ENCODE data around the gene RPRD1A. TPM values are rescaled to one million over a fixed set of nuclear protein-coding genes. Genes with fewer than 3 reads are reported as not detected.

RPRD1A gene
- total and polyA plus RNA-seq, 7 experiments from 2014 or later: 11.8 to 51.3 (median 27.6) TPM

DNA sequence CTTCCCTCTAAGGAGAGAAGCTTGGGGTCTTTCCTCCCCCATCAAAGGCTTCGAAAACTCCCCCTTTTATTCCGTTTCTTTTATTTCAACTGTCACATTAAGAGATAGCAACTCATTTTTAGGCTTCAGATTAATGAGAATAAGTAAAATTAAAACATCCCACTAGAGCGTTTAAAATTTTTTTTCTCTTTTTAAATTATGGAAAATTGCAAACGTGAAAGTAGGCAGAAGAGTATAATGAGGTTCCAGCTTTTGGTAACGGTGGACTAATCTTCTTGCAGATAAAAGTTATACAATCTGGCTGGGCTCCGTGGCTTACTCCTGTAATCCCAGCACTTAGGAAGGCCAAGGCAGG, 116.8 kb downstream of the RPRD1A start:
- CTCF ChIA-PET: interaction anchor here (0.7 to 1.3 kb wide), 4 partner anchors 10 to 705 kb away, joined by 3 to 4 read pairs (median 4); no protein-coding TSS in a partner anchor
- peak overlapping the region in 9 of 10 donors; percentile 81 to 93 (median 88) for H3K4me3 Mint-ChIP-seq
- Histone ChIP-seq H3K36me3 (ENCODE audit: control insufficient read depth in 2 of 3, insufficient read depth in 3 of 3, low read length in 3 of 3) (no peaks in the 10 kb centered on the region), H3K9me3 (ENCODE audit: control insufficient read depth in 2 of 3, low read length in 3 of 3) (no peaks in the 10 kb centered on the region), H3K27ac (ENCODE audit: low read depth, low read length) (no peak overlapping the region), H3K4me3 (ENCODE audit: low read length) (no peak overlapping the region), H3K4me1 (ENCODE audit: control insufficient read depth in 2 of 2, insufficient read depth in 2 of 2, low read length in 2 of 2) (peaks cover 4 to 8% of the 10 kb centered on the region in 2 donors), H3K27me3 (ENCODE audit: control insufficient read depth in 2 of 2, insufficient read depth in 2 of 2, low read length in 2 of 2) (peaks cover 0 to 4% of the 10 kb centered on the region in 2 donors)
- H3K27ac Mint-ChIP-seq: peak overlapping the region in 1 of 9 donors; percentile 21
- POLR2A ChIA-PET: no interaction called here
- H3K9me3 Mint-ChIP-seq: no peaks in the 10 kb centered on the region
- peaks cover 15 to 34% (median 24%) of the 10 kb centered on the region in 5 donors for H3K27me3 Mint-ChIP-seq
- intact Hi-C loops (cut with micrococcal nuclease): loop anchor here (1.0 to 5.0 kb wide), 8 partner anchors 20 to 720 kb away; partner anchors contain the start of gene RMP24 (in 1 of the 2)
- DNase-seq (no peak), ATAC-seq (no peak)
- no peaks in the 10 kb centered on the region for H3K36me3 Mint-ChIP-seq
- peaks cover 0 to 9% (median 4%) of the 10 kb centered on the region in 7 donors for H3K4me1 Mint-ChIP-seq

DNA sequence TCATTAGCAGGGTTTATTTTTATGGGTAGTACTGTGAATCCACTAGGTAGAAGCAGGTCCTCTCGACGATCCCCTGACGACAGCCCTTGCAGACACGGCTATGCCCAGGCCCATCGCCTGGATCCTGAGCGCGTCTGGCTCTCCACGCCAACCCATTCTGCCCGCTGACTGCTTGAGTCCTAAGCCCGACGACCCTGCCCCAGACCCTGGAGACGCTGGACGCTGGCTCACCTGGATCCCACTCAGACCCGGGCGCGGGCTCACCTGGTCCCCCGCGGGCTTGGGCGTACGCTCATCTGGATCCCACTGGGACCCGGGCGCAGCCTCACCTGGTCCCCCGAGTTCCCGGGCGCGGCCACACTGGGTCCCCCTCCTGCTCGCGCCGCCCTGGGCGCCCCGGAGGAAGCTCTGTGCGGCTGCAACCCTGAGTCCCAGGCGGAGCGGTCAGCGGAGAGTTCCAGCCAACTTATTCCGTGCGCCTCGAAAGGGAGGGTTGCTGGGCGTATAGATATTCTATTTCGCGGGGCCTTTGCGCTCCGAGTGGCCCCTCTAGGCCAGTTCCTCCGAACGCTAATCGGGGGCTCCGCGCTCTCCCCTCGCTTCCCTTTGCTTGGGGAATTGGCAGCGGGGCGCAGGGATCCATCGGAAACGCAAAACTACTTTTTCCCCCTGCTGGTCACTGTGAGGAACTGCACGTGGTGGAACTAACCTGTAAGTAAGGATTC, 117.3 kb downstream of the RPRD1A start:
- Mint-ChIP-seq H3K4me3 (peak overlapping the region; percentile 78 to 93 (median 88)), H3K27ac (peak overlapping the region in 4 of 9 donors; percentile 21 to 59 (median 28)), H3K27me3 (peaks cover 14 to 33% (median 24%) of the 10 kb centered on the region in 5 donors), H3K36me3 (no peaks in the 10 kb centered on the region), H3K4me1 (peaks cover 0 to 9% (median 4%) of the 10 kb centered on the region in 7 donors), H3K9me3 (no peaks in the 10 kb centered on the region)
- peak; percentile 36 to 68 (median 57) for DNase-seq
- intact Hi-C loops (cut with micrococcal nuclease): loop anchor here (1.0 to 5.0 kb wide), 8 partner anchors 21 to 719 kb away; partner anchors contain the start of gene RMP24 (in 1 of the 2)
- H3K4me1 ChIP-seq (ENCODE audit: control insufficient read depth in 2 of 2, insufficient read depth in 2 of 2, low read length in 2 of 2): peaks cover 4 to 8% of the 10 kb centered on the region in 2 donors
- peak; percentile 89 for ATAC-seq
- H3K9me3 ChIP-seq (ENCODE audit: control insufficient read depth in 2 of 3, low read length in 3 of 3): no peaks in the 10 kb centered on the region
- no peaks in the 10 kb centered on the region for H3K36me3 ChIP-seq (ENCODE audit: control insufficient read depth in 2 of 3, insufficient read depth in 3 of 3, low read length in 3 of 3)
- ChIA-PET POLR2A (no interaction called here), CTCF (interaction anchor here (0.7 to 1.3 kb wide), 4 partner anchors 9 to 704 kb away, joined by 3 to 4 read pairs (median 4); no protein-coding TSS in a partner anchor)
- H3K4me3 ChIP-seq (ENCODE audit: low read length): peak overlapping the region; percentile 70
- peaks cover 0 to 4% of the 10 kb centered on the region in 2 donors for H3K27me3 ChIP-seq (ENCODE audit: control insufficient read depth in 2 of 2, insufficient read depth in 2 of 2, low read length in 2 of 2)
- no peak overlapping the region for H3K27ac ChIP-seq (ENCODE audit: low read depth, low read length)

DNA sequence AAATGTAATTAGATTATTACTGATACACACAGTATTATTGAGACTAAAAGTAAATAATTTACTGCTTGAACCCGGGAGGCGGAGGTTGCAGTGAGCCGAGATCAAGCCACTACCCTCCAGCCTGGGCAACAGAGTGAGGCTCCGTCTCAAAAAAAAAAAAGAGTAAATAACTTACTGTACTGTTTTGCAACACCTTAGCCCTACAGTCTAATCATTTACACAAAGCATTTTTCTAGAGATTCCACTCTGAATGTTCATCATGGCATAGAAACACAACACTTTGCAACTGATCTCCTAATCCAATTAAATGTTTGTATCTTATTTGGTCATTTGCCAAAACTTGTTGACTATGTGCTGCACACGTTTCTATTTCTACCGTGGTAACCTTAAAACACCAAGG, 118.3 kb downstream of the RPRD1A start:
- intact Hi-C loops (cut with micrococcal nuclease): no loop called here
- POLR2A ChIA-PET: no interaction called here
- no peak for DNase-seq

DNA sequence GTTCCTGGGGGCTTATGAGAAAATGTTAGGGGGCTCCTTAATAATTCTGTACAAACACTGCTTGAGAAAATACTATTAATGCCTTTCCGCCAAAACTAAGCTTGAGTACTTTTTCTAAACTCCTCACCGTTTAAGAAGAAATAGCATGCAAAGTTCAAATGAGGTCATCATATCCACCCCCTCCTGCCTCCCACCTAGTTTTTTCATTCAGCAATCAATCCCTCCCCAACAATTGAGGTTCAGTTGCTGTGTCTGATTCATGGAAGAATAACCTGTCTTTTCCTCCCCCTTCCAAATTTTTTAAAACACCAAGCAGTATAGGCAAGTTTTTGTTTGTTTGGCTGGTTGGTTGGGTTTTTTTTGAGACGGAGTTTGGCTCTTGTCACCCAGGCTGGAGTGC, 119.3 kb downstream of the RPRD1A start:
- Mint-ChIP-seq H3K9me3 (no peaks in the 10 kb centered on the region), H3K36me3 (no peaks in the 10 kb centered on the region), H3K4me1 (peaks cover 0 to 9% (median 4%) of the 10 kb centered on the region in 7 donors), H3K27me3 (peaks cover 12 to 28% (median 23%) of the 10 kb centered on the region in 5 donors), H3K27ac (no peak overlapping the region), H3K4me3 (no peak overlapping the region)
- Histone ChIP-seq H3K4me1 (ENCODE audit: control insufficient read depth in 2 of 2, insufficient read depth in 2 of 2, low read length in 2 of 2) (peaks cover 4 to 8% of the 10 kb centered on the region in 2 donors), H3K36me3 (ENCODE audit: control insufficient read depth in 2 of 3, insufficient read depth in 3 of 3, low read length in 3 of 3) (no peaks in the 10 kb centered on the region), H3K27ac (ENCODE audit: low read depth, low read length) (no peak overlapping the region), H3K9me3 (ENCODE audit: control insufficient read depth in 2 of 3, low read length in 3 of 3) (no peaks in the 10 kb centered on the region), H3K4me3 (ENCODE audit: low read length) (no peak overlapping the region), H3K27me3 (ENCODE audit: control insufficient read depth in 2 of 2, insufficient read depth in 2 of 2, low read length in 2 of 2) (peaks cover 0 to 4% of the 10 kb centered on the region in 2 donors)
- ChIA-PET CTCF (no interaction called here), POLR2A (no interaction called here)
- DNase-seq (no peak), ATAC-seq (no peak)
- intact Hi-C loops (cut with micrococcal nuclease): no loop called here

More for the DNA sequence above, 118.3 kb downstream of the RPRD1A start:
- ATAC-seq: no peak
- Histone ChIP-seq H3K4me1 (ENCODE audit: control insufficient read depth in 2 of 2, insufficient read depth in 2 of 2, low read length in 2 of 2) (peaks cover 4 to 8% of the 10 kb centered on the region in 2 donors), H3K4me3 (ENCODE audit: low read length) (no peak overlapping the region), H3K36me3 (ENCODE audit: control insufficient read depth in 2 of 3, insufficient read depth in 3 of 3, low read length in 3 of 3) (no peaks in the 10 kb centered on the region), H3K9me3 (ENCODE audit: control insufficient read depth in 2 of 3, low read length in 3 of 3) (no peaks in the 10 kb centered on the region), H3K27me3 (ENCODE audit: control insufficient read depth in 2 of 2, insufficient read depth in 2 of 2, low read length in 2 of 2) (peaks cover 0 to 4% of the 10 kb centered on the region in 2 donors), H3K27ac (ENCODE audit: low read depth, low read length) (no peak overlapping the region)
- peaks cover 0 to 9% (median 4%) of the 10 kb centered on the region in 7 donors for H3K4me1 Mint-ChIP-seq
- CTCF ChIA-PET: no interaction called here
- peaks cover 13 to 29% (median 24%) of the 10 kb centered on the region in 5 donors for H3K27me3 Mint-ChIP-seq
- H3K36me3 Mint-ChIP-seq: no peaks in the 10 kb centered on the region
- no peak overlapping the region for H3K27ac Mint-ChIP-seq
- H3K9me3 Mint-ChIP-seq: no peaks in the 10 kb centered on the region
- H3K4me3 Mint-ChIP-seq: peak overlapping the region in 4 of 10 donors; percentile 84 to 93 (median 89)

DNA sequence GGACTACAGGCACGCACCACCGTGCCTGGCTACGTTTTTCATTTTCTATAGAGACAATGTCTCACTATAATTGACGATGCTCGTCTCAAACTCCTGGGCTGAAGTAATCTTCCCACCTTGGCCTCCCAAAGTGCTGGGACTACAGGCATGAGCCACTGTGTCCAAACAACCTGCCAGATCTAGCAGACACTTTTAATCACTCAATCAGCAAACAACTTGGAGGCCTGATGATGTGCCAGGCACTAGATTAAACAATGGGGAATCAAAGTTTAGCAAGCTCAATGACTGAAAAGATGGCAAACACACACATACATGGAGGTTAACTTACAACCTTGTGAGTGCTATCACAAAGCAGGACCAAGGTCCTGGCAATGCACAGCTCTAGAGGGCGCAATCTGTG, 124.7 kb downstream of the RPRD1A start:
- ATAC-seq (no peak), DNase-seq (no peak)
- CTCF ChIA-PET: no interaction called here
- H3K9me3 ChIP-seq (ENCODE audit: control insufficient read depth in 2 of 3, low read length in 3 of 3): no peaks in the 10 kb centered on the region
- no peaks in the 10 kb centered on the region for H3K4me1 ChIP-seq (ENCODE audit: control insufficient read depth in 2 of 2, insufficient read depth in 2 of 2, low read length in 2 of 2)
- no peak overlapping the region for H3K4me3 ChIP-seq (ENCODE audit: low read length)
- H3K36me3 Mint-ChIP-seq: no peaks in the 10 kb centered on the region
- no peaks in the 10 kb centered on the region for H3K4me1 Mint-ChIP-seq
- peaks cover 0 to 21% (median 3%) of the 10 kb centered on the region in 5 donors for H3K27me3 Mint-ChIP-seq
- no peak overlapping the region for H3K27ac Mint-ChIP-seq
- H3K4me3 Mint-ChIP-seq: no peak overlapping the region
- no peaks in the 10 kb centered on the region for H3K9me3 Mint-ChIP-seq
- intact Hi-C loops (cut with micrococcal nuclease): no loop called here
- H3K36me3 ChIP-seq (ENCODE audit: control insufficient read depth in 2 of 3, insufficient read depth in 3 of 3, low read length in 3 of 3): no peaks in the 10 kb centered on the region
- POLR2A ChIA-PET: no interaction called here
- no peak overlapping the region for H3K27ac ChIP-seq (ENCODE audit: low read depth, low read length)
- H3K27me3 ChIP-seq (ENCODE audit: control insufficient read depth in 2 of 2, insufficient read depth in 2 of 2, low read length in 2 of 2): no peaks in the 10 kb centered on the region

DNA sequence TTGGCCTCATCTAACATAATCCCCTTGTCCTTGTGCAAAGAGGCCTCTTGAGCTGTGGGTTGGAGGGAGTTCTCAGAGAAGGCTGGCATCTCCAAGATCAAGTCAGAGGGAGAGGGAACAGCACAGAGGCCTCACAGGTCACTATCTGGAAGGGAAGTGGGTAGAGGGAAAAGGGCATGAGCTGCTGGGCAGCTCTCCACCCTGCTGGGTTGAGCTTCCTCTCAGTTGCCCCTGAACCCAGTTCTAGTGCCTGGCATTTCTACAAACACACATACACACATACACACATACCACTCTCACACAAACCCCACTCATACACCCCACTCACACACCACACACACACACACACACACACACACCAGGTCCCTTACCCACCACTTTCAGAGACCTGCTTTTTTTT, 125.2 kb downstream of the RPRD1A start:
- no peaks in the 10 kb centered on the region for H3K9me3 Mint-ChIP-seq
- H3K4me3 ChIP-seq (ENCODE audit: low read length): no peak overlapping the region
- H3K27ac ChIP-seq (ENCODE audit: low read depth, low read length): no peak overlapping the region
- CTCF ChIA-PET: no interaction called here
- POLR2A ChIA-PET: no interaction called here
- DNase-seq (no peak), ATAC-seq (no peak)
- intact Hi-C loops (cut with micrococcal nuclease): no loop called here
- H3K27me3 ChIP-seq (ENCODE audit: control insufficient read depth in 2 of 2, insufficient read depth in 2 of 2, low read length in 2 of 2): no peaks in the 10 kb centered on the region
- H3K36me3 Mint-ChIP-seq: no peaks in the 10 kb centered on the region
- peaks cover 0 to 21% (median 3%) of the 10 kb centered on the region in 5 donors for H3K27me3 Mint-ChIP-seq
- H3K4me1 Mint-ChIP-seq: peaks cover 0 to 1% (median 0%) of the 10 kb centered on the region in 7 donors
- H3K9me3 ChIP-seq (ENCODE audit: control insufficient read depth in 2 of 3, low read length in 3 of 3): no peaks in the 10 kb centered on the region
- H3K27ac Mint-ChIP-seq: no peak overlapping the region
- H3K4me3 Mint-ChIP-seq: no peak overlapping the region
- H3K4me1 ChIP-seq (ENCODE audit: control insufficient read depth in 2 of 2, insufficient read depth in 2 of 2, low read length in 2 of 2): no peaks in the 10 kb centered on the region
- H3K36me3 ChIP-seq (ENCODE audit: control insufficient read depth in 2 of 3, insufficient read depth in 3 of 3, low read length in 3 of 3): no peaks in the 10 kb centered on the region

Measured in naive thymus-derived CD4-positive, alpha-beta T cell (primary cell).